ENCODE data around the gene RAB6A. TPM values are rescaled to one million over a fixed set of nuclear protein-coding genes. Genes with fewer than 3 reads are reported as not detected.

The RAB6A gene
- total RNA-seq, 2 donors from 2014 or later = 94.7 to 104 TPM

DNA sequence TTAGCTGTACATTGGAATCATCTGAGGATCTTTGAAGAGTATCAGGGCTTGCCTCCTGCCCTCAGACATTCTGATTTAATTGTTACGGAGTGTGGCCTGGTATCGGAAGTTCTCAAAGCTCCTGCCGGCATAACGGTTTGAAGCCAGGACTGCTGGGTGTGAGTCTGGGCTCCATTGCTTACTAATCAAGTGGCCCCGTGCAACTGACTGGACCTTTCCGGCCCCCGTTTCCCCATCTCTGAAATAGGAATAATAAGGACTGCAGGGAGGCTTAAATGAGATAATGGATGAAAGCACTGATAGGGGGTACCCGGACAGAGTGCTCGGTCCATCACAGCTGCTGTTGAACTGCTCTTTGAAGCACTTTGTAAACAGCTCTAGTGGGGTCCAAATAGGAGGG, 112.8 kb downstream of the RAB6A start:
- Histone ChIP-seq H3K9me3 (no peaks in the 10 kb centered on the region), H3K36me3 (no peaks in the 10 kb centered on the region), H3K27ac (no peak overlapping the region), H3K4me1 (no peaks in the 10 kb centered on the region), H3K4me3 (no peak overlapping the region), H3K27me3 (no peaks in the 10 kb centered on the region)
- TF ChIP-seq, protein P1, sequence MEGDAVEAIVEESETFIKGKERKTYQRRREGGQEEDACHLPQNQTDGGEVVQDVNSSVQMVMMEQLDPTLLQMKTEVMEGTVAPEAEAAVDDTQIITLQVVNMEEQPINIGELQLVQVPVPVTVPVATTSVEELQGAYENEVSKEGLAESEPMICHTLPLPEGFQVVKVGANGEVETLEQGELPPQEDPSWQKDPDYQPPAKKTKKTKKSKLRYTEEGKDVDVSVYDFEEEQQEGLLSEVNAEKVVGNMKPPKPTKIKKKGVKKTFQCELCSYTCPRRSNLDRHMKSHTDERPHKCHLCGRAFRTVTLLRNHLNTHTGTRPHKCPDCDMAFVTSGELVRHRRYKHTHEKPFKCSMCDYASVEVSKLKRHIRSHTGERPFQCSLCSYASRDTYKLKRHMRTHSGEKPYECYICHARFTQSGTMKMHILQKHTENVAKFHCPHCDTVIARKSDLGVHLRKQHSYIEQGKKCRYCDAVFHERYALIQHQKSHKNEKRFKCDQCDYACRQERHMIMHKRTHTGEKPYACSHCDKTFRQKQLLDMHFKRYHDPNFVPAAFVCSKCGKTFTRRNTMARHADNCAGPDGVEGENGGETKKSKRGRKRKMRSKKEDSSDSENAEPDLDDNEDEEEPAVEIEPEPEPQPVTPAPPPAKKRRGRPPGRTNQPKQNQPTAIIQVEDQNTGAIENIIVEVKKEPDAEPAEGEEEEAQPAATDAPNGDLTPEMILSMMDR (IDR thresholded peaks at IDR 0.05) = no peak
- no peak for DNase-seq (ENCODE audit: low spot score)

DNA sequence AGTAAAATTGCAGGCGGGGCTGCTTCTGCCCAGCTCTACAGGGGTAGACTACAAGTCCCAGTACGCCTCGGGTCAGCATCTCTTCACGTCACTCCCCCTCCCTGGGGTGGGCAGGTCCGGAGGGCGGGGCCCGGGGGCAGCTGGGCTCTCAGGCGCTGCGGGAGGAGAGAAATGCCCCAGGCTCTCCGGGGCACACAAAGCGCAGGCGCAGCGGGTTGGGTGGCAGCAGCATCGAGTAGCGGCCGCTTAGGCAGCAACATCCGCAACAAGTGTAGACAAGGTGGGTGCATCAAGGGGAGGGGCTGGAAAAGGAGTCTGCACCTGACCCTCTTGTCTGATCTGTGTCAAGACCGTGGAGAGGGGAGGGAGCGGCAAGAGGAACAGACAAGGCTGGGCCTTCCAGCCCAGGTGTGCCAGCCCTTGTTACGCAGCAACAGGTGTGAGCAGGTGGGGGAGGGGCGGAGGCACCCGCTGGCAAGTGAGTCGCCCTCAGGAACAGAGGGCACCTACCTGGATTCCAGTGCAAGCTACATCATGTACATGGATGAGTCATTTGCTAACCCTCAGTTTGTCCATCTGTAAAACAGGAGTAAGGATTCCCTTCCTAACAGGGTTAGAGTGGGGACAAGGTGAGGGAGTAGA, 113.3 kb downstream of the RAB6A start:
- Histone ChIP-seq H3K4me3 (peak overlapping the region; percentile 9 to 40), H3K4me1 (no peaks in the 10 kb centered on the region), H3K27me3 (no peaks in the 10 kb centered on the region), H3K27ac (peak overlapping the region in 1 of 2 donors; percentile 43), H3K9me3 (no peaks in the 10 kb centered on the region), H3K36me3 (no peaks in the 10 kb centered on the region)
- peak; percentile 89 for DNase-seq (ENCODE audit: low spot score)
- TF ChIP-seq, protein P1 (IDR thresholded peaks at IDR 0.05) = no peak

DNA sequence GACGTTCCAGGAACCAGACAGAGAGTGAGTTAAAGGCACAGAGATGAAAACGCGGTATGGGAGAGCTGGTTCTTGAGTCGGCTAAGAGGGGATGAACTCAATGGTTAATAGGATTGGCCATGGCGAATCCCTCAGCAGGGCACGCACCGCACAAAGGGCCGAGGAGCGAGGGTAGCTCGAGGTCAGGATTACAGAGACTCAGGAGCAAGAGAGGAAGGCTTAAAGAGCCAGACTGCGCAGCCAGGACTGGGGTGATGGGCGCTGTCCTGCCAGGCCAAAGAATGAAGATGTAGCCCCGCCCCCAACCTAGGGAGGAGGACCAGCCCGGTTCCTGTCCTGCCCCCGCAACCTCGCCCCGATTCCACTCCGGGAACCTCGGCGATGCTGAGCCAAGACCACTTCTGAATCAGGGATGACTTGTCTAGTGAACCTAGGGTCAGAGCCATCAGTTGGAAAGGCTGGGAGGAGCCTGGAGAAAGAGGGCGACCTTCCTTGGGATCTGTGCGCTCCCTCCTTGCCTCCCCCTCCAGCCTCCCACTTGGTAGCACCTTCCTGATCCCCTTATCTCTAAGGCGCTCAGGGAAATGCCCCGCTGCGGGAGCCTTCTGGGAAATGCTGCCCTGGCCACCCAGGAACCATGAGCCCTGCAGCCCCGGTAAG, 114.8 kb downstream of the RAB6A start, which contains the start of gene PLEKHB1:
Gene PLEKHB1, plus strand, starts transcription at position 610 of the 660 bp plus-strand sequence. Its CDS starts 28 bp downstream, at position 638.
- TF ChIP-seq, protein P1 (IDR thresholded peaks at IDR 0.05) = no peak
- DNase-seq (ENCODE audit: low spot score) = no peak
- Histone ChIP-seq H3K36me3 (no peaks in the 10 kb centered on the region), H3K4me3 (peak within 1 kb of the TSS in 1 of 2 donors; percentile 40), H3K27ac (no peak within 1 kb of the TSS), H3K9me3 (no peaks in the 10 kb centered on the region), H3K4me1 (no peaks in the 10 kb centered on the region), H3K27me3 (no peaks in the 10 kb centered on the region)

DNA sequence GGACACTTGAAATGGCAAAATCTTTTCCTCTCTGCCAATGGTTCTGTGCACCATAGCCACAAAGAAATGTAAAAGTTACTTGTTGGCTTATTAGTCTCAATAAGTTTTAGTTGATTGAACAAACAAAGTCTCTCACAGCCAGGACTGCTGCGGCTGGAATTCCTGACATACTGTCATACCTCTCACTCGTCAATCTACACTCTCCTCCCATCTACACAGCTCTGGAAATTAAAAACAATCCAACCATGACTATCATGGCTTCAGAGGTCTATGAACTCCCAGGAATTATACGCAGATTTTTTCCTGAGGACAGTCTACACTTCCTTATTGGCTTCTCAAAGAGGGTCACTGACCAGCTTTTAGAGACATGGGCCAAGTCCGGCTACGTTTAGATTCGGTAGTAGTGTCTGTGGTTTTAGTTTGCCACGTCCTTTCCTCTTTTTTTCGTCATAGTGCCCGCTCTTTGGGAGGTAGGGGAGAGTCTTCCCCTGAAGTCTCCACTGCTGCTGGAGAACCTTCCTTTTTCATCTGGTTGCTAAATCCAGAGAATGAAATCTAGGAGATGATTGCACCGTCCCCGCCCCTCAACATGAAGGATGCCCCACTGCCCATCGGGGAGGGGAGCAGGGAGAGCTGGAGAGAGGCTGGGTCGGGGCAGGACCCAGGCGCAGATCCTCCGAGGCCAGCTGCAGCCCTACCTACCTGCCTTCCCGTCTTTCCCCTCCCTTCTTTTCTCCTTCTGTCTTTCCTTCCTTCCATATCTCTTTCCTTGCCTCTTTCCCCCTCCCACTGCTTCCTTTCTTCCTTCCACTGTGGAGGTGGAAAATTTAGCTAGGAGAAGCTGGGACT, 115.5 kb downstream of the RAB6A start:
- H3K36me3 ChIP-seq = no peaks in the 10 kb centered on the region
- no peaks in the 10 kb centered on the region for H3K9me3 ChIP-seq
- peak overlapping the region in 1 of 2 donors; percentile 15 for H3K4me3 ChIP-seq
- TF ChIP-seq, protein P1 (IDR thresholded peaks at IDR 0.05) = no peak
- DNase-seq (ENCODE audit: low spot score) = no peak
- no peaks in the 10 kb centered on the region for H3K4me1 ChIP-seq
- H3K27ac ChIP-seq = no peak overlapping the region
- H3K27me3 ChIP-seq = no peaks in the 10 kb centered on the region

DNA sequence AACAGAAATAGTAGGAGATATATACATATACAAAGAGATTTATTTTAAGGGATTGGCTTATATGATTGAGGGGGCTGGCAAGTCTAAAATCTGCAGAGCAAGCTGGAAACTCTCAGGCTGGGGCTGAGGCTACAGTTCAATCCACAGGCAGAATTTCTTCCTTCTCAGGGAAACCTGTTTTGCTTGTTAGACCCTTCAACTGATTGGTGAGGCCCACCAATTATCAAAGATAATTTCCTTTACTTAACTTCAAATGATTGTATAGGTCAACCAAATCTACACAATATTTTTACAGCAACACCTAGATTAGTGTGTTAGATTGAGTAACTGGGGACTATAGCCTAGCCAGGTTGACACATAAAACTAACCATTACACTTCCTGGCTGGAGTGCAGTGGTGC, 119.2 kb downstream of the RAB6A start:
- TF ChIP-seq, protein P1 (IDR thresholded peaks at IDR 0.05) = no peak
- H3K4me1 ChIP-seq = no peaks in the 10 kb centered on the region
- no peak overlapping the region for H3K27ac ChIP-seq
- DNase-seq (ENCODE audit: low spot score) = no peak
- no peaks in the 10 kb centered on the region for H3K36me3 ChIP-seq
- H3K4me3 ChIP-seq = no peak overlapping the region
- no peaks in the 10 kb centered on the region for H3K27me3 ChIP-seq
- no peaks in the 10 kb centered on the region for H3K9me3 ChIP-seq

All from right atrium auricular region (tissue), 2 donors.